ENCODE data around the gene UGT1A3. TPM values are rescaled to one million over a fixed set of nuclear protein-coding genes. Genes with fewer than 3 reads are reported as not detected.

The UGT1A3 gene
- total RNA-seq, 2 experiments from 2014 or later = not detected

- no peaks in the 10 kb centered on the region for H3K4me1 Mint-ChIP-seq (ENCODE audit: low read depth)
- no peaks in the 10 kb centered on the region for H3K9me3 Mint-ChIP-seq
- Histone ChIP-seq H3K27me3 (ENCODE audit: control insufficient read depth in 1 of 2, insufficient read depth in 2 of 2, low read length in 2 of 2) (peaks cover 0 to 2% of the 10 kb centered on the region in 2 experiments), H3K36me3 (ENCODE audit: insufficient read depth, low read length) (no peaks in the 10 kb centered on the region), H3K4me1 (ENCODE audit: insufficient read depth, low read length) (no peaks in the 10 kb centered on the region), H3K4me3 (ENCODE audit: low read length) (no peak overlapping the region), H3K27ac (ENCODE audit: low read depth in 1 of 2, low read length in 2 of 2) (no peak overlapping the region), H3K9me3 (ENCODE audit: control insufficient read depth in 1 of 2, insufficient read depth in 1 of 2, low read length in 2 of 2) (peaks cover 0 to 18% of the 10 kb centered on the region in 2 experiments)
- H3K27me3 Mint-ChIP-seq = peaks cover 7% of the 10 kb centered on the region
- no peak overlapping the region for H3K4me3 Mint-ChIP-seq
- peak in 1 of 14 experiments; percentile 2 for DNase-seq
- no peak overlapping the region for H3K27ac Mint-ChIP-seq
- intact Hi-C loops (cut with DNase I, micrococcal nuclease) = no loop called here
- ChIA-PET POLR2A (no interaction called here), CTCF (no interaction called here)
- no peak for TF ChIP-seq CTCF (IDR thresholded peaks at IDR 0.05)
- ATAC-seq (ENCODE audit: poor library complexity) = no peak
- H3K36me3 Mint-ChIP-seq (ENCODE audit: low read depth) = no peaks in the 10 kb centered on the region
Measured at GRCh38 chr2:233816334-233816733, 87.5 kb downstream of the UGT1A3 start.

- intact Hi-C loops (cut with DNase I, micrococcal nuclease) = no loop called here
- H3K27me3 Mint-ChIP-seq = peaks cover 11% of the 10 kb centered on the region
- TF ChIP-seq CTCF (IDR thresholded peaks at IDR 0.05) = no peak
- no peaks in the 10 kb centered on the region for H3K36me3 ChIP-seq (ENCODE audit: insufficient read depth, low read length)
- H3K4me3 ChIP-seq (ENCODE audit: low read length) = no peak overlapping the region
- ChIA-PET POLR2A (no interaction called here), CTCF (no interaction called here)
- peak in 1 of 14 experiments; percentile 10 for DNase-seq
- peaks cover 0 to 2% of the 10 kb centered on the region in 2 experiments for H3K27me3 ChIP-seq (ENCODE audit: control insufficient read depth in 1 of 2, insufficient read depth in 2 of 2, low read length in 2 of 2)
- no peak overlapping the region for H3K27ac ChIP-seq (ENCODE audit: low read depth in 1 of 2, low read length in 2 of 2)
- H3K9me3 Mint-ChIP-seq = no peaks in the 10 kb centered on the region
- no peak overlapping the region for H3K27ac Mint-ChIP-seq
- ATAC-seq (ENCODE audit: poor library complexity) = no peak
- no peaks in the 10 kb centered on the region for H3K4me1 Mint-ChIP-seq (ENCODE audit: low read depth)
- H3K4me3 Mint-ChIP-seq = no peak overlapping the region
- H3K36me3 Mint-ChIP-seq (ENCODE audit: low read depth) = no peaks in the 10 kb centered on the region
- peaks cover 0 to 16% of the 10 kb centered on the region in 2 experiments for H3K9me3 ChIP-seq (ENCODE audit: control insufficient read depth in 1 of 2, insufficient read depth in 1 of 2, low read length in 2 of 2)
- no peaks in the 10 kb centered on the region for H3K4me1 ChIP-seq (ENCODE audit: insufficient read depth, low read length)
Measured at GRCh38 chr2:233816771-233817170, 87.9 kb downstream of the UGT1A3 start.

- DNase-seq (peak in 1 of 14 experiments; percentile 15), ATAC-seq (ENCODE audit: poor library complexity) (no peak)
- TF ChIP-seq CTCF (IDR thresholded peaks at IDR 0.05) = no peak
- POLR2A ChIA-PET = no interaction called here
- H3K4me3 ChIP-seq (ENCODE audit: low read length) = no peak overlapping the region
- Mint-ChIP-seq H3K27ac (no peak overlapping the region), H3K27me3 (peaks cover 7% of the 10 kb centered on the region), H3K4me3 (no peak overlapping the region), H3K9me3 (no peaks in the 10 kb centered on the region), H3K36me3 (ENCODE audit: low read depth) (no peaks in the 10 kb centered on the region), H3K4me1 (ENCODE audit: low read depth) (no peaks in the 10 kb centered on the region)
- no peaks in the 10 kb centered on the region for H3K4me1 ChIP-seq (ENCODE audit: insufficient read depth, low read length)
- H3K27me3 ChIP-seq (ENCODE audit: control insufficient read depth in 1 of 2, insufficient read depth in 2 of 2, low read length in 2 of 2) = peaks cover 0 to 2% of the 10 kb centered on the region in 2 experiments
- peaks cover 0 to 13% of the 10 kb centered on the region in 2 experiments for H3K9me3 ChIP-seq (ENCODE audit: control insufficient read depth in 1 of 2, insufficient read depth in 1 of 2, low read length in 2 of 2)
- H3K36me3 ChIP-seq (ENCODE audit: insufficient read depth, low read length) = no peaks in the 10 kb centered on the region
- no peak overlapping the region for H3K27ac ChIP-seq (ENCODE audit: low read depth in 1 of 2, low read length in 2 of 2)
- intact Hi-C loops (cut with DNase I, micrococcal nuclease) = no loop called here
- CTCF ChIA-PET = no interaction called here
Measured at GRCh38 chr2:233817361-233817911, 88.6 kb downstream of the UGT1A3 start.
